GM18858 (cell line): Measurements from ENCODE around the gene IL2.

Experiments
- ATAC-seq: cut with Tn5 transposase; IDR thresholded peaks from one replicate; pipeline ENCODE4 v1.9.1; 2021; ENCODE audit not compliant: unreplicated experiment

Gene IL2

GRCh38 chr4:122456231-122457116 is at the start of gene IL2:
TSS of gene IL2 (minus strand) at chr4:122456725. CDS start at chr4:122456440, 285 bp downstream.
- ATAC-seq = no peak

- ATAC-seq = no peak
Observed at GRCh38 chr4:122503214-122503613, 46.7 kb upstream of the IL2 start.

- ATAC-seq = no peak
Observed at GRCh38 chr4:122500852-122501501, 44.5 kb upstream of the IL2 start.

GRCh38 chr4:122489061-122489460 is 32.5 kb upstream of the IL2 start:
- no peak for ATAC-seq

GRCh38 chr4:122483481-122483880 is 27.0 kb upstream of the IL2 start:
- ATAC-seq = no peak

- ATAC-seq = no peak
Observed at GRCh38 chr4:122481766-122482405, 25.4 kb upstream of the IL2 start.

DNA sequence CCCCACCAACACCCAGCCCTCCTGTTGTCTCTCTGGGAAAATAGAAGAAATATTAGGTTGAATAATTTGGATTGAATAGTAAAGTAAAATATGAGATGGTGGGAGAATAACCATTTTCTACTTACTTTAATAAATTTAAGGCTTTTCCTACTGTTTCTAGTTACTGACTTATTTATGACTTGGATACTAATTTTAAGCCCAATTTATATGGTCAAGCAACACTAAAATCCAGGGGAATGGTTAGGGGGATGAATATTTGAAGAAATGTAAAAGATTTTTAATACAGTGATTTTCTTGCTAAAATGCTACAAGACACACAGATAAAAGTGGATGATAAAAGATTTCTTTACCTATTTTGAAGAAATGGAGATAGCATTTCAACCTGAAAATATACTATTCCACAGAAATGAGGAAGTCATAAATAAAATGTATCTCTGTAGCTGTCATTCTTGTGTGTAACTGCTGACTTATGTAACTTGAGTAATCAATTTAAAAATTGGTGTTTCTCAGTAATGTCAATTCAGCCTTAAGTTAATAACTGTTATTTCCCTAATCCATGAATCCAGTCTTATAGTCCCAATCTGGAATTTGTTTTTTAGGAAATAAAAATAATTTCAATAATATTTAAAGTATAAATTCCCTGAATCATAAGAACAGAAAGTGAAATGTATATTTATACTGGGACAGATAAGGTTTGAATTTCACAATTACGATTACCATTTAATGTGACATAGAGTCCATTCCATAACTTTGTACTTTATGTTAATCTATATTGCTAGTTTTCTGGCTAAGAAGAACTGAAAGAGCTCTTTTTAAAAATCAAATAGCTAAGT is 24.3 kb upstream of the IL2 start:
- ATAC-seq = no peak

DNA sequence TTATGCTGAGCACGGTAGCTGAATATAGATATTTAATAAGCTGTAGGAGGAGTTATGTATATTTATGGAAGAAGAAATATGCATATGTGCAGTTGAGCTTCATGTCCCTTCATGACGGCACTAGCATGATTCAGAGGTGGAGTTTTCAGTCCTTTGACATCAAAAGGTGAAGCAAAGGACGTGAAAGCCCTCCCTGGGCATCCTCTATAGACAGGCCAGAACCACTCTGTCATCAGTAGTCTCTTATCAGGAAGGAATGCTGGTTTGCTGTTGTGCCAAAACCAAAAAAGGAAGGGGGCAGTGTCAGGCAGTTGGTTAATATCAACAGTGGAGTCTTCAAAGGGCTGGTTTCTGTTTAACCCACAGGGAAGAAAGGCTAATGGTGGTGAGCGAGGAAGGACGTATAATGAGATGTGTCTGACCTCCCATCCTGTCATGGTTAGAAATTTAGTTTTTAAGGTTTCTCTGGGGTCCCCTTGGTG is 23.5 kb upstream of the IL2 start:
- ATAC-seq = no peak

GRCh38 chr4:122476745-122477144 is 20.2 kb upstream of the IL2 start:
- no peak for ATAC-seq

DNA sequence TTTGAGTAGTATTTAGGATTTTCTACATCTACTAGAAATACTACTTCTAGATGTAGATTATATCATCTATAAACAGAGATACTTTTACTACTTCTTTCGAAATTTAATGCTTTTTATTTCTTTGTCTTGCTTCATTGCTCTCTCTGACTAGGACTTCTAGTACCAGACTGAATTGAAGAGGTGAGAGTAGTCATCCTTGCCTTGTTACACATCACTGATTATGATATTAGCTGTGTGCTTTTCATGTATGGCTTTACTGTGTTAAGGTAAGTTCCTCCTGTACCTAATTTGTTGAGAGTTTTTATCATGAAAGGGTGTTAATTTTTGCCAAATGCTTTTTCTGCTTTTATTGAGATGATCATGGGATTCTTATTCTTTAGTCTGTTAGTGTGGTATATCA is 19.6 kb upstream of the IL2 start:
- ATAC-seq = no peak

GRCh38 chr4:122475233-122475632 is 18.7 kb upstream of the IL2 start:
- ATAC-seq = no peak

- ATAC-seq = no peak
Observed at GRCh38 chr4:122469457-122469856, 12.9 kb upstream of the IL2 start.

- peak; percentile 89 for ATAC-seq
Observed at GRCh38 chr4:122458625-122459024, 2.1 kb upstream of the IL2 start.

DNA sequence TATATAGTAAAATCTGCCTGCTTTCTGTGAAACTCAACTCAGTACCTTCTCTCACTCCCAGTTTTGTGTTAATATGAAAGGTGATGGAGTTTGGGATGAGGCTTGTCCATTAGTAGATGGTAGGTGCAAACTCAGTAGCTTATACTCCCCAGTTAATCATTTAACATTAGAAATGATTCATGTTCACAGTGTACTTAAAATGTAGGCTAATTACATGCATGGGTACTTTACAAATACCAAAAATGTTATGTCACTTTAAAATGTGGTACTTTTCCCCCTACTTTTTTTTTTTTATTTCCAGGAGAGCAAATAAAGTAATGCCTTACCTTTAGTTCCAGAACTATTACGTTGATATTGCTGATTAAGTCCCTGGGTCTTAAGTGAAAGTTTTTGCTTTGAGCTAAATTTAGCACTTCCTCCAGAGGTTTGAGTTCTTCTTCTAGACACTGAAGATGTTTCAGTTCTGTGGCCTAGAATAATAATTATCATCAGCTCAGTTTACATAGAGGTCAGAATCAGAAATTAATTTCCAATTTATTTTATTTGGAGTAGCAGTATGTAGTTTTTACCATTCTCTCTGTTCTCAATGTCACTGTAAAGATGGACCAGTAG is 3.0 kb downstream of the IL2 start:
- no peak for ATAC-seq

- ATAC-seq = no peak
Observed at GRCh38 chr4:122450847-122451246, 5.7 kb downstream of the IL2 start.

DNA sequence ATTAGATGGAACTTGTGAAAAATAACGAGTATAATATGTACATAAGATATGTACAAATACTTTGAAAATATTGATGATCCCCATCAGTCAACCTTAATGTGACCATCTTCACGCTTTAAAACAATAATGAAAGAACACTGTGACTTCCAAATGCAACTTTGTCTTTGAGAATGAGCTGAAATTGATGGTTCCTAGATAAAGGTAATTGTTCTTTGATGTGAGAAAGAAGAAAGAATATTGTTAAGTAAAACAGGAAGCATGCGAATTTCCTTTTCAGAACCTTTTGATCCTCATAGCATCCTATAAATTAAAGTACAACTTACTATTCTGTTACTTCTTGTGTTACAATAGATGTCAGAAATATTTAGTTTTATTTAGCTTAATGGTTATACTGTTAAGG is 22.2 kb downstream of the IL2 start:
- no peak for ATAC-seq

GRCh38 chr4:122431351-122431750 is 25.2 kb downstream of the IL2 start:
- ATAC-seq = no peak

DNA sequence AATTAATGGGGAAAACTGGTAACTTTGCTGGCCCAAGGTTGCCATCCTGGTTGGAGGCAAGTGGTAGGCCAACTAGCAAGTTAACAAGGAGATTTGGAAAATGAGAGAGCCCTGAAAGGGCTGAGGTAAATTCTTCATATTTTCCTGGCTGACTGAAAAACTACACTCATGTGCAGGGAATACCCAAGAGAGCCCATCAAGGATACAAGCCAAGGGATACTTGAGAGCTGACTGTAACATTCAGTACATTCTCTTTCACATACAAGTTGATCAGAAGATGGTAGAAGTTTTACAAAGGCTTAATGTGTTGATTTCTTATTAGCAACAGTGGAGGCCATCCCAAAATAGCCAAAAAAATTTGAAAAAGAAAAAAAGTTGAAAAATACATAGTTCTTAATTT is 33.3 kb downstream of the IL2 start:
- ATAC-seq = no peak

- ATAC-seq = peak; percentile 60
Observed at GRCh38 chr4:122412547-122412946, 44.0 kb downstream of the IL2 start.

- no peak for ATAC-seq
Observed at GRCh38 chr4:122403861-122404260, 52.7 kb downstream of the IL2 start.
